Activated CD4-positive, alpha-beta T cell treated with anti-CD3 and anti-CD28 coated beads for 1 hour (primary cell): ENCODE data around the gene RSU1.

Source experiments
- DNase-seq: peaks from one replicate; pipeline ENCODE4 v3.0.0-alpha.2; 2020

Gene RSU1

DNA sequence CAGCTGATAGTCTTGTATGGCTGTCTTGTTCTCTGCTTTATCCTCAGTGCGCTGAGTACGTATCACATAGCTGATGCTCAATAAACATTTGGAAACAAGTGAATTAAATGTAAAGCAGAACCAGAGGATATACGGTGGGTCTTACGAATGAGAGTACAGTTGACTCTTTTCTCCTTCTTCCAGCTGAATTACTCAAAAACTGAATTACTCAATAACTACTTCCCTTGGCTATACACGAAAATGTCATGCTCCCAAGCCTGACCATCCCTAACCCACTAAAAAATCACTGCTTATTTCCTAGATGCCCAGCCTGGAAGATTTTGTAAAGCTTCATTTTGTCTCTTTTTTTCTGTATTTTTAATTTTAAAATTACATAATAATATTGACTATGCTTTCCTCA lies 3.2 kb upstream of the RSU1 start:
- no peak for DNase-seq

DNA sequence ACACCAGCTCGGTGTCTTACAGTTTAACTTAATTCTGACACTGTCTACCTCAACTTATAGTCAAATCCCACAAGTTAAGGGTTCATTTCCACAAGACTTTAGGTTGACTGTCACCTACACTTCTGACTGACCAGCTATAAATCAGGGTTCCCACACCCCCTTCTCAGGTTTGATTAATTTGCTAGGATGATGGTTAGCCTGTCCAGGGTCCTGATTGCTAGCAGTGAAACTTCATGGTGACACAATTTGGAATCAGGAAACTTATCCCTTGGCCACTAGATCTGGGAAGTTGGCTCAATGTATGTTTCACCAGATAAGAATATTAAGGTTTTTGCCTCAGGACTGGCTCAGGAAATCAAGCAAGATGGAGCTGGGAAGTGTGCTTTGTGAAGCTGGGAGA lies 2.8 kb upstream of the RSU1 start:
- DNase-seq, result no peak

- DNase-seq, result no peak
Measured at GRCh38 chr10:16819436-16819835, 2.2 kb upstream of the RSU1 start.

GRCh38 chr10:16819026-16819425 lies 1.8 kb upstream of the RSU1 start:
- DNase-seq, result no peak

- no peak for DNase-seq
Measured at GRCh38 chr10:16816830-16817124, 447 bp downstream of the RSU1 start.

DNA sequence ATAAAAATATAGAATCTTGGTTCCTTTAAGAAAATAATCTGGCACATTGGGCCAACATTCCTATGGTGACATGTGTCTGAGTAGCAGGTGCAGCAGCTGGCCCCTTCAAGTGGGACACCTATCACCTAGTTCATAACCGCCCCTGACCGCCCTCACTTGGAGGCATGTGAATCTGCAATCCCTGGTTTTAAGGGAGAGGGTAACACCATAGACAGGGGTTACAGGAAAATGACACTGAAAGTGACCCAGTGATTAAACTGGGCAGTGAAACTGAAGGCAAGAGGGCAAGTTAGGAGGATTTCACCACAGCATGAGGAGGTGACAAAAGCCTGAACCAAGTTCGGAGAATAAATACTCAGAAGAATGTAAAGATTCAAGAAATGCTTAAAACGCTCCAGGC lies 1.1 kb downstream of the RSU1 start:
- no peak for DNase-seq

GRCh38 chr10:16814012-16814411 lies 3.2 kb downstream of the RSU1 start:
- DNase-seq, result no peak

- no peak for DNase-seq
Measured at GRCh38 chr10:16812676-16813075, 4.5 kb downstream of the RSU1 start.

- no peak for DNase-seq
Measured at GRCh38 chr10:16811765-16812164, 5.5 kb downstream of the RSU1 start.

GRCh38 chr10:16811292-16811691 lies 5.9 kb downstream of the RSU1 start:
- DNase-seq, result no peak

DNA sequence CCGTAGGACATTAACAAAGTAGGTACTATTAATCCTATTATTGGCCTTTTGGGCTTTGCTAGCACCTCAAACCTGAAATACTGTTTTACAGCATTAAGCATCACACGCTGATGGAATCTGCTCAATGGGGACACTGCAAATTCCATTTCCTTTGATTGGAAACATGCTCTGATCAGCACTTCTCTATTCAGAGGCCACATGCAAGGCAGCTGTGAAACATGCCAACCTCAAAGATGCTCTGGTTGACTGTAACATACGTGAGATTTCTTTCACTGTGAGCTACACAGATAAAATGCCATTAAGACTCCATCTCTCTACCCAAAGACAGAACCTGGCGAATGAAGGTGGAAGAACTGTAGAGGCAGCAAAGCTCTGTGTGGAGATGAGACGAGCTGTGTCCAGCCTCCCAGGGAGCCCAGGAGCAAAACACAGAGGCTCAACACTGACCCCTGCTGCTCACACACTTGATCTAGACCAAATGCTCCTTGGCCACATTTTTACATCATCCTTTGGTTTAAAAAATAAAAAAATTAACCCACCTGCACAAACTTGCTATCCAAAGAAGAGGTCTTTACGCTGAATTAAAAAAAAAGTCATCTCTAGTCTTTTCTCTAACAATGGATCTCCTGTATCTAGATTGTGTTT lies 8.0 kb downstream of the RSU1 start:
- peak; percentile 25 for DNase-seq

GRCh38 chr10:16804123-16804522 lies 13.1 kb downstream of the RSU1 start:
- DNase-seq, result no peak

DNA sequence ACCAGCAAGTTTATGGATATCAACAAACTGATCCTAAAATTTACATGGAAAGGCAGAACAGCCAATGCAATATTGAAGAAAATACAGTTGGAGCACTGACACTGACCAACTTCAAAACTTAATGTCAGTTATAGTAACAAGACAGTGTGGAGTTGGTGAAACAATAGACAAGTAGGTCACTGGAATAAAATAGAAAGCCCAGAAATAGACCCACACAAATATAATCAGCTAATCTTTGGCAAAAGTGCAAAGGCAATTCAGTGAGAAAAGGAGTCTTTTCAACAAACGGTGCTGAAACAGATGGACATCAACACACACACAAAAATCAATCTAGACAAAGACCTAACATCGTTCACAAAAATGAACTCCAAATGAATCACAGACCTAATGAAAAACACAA lies 13.8 kb downstream of the RSU1 start:
- DNase-seq, result no peak

DNA sequence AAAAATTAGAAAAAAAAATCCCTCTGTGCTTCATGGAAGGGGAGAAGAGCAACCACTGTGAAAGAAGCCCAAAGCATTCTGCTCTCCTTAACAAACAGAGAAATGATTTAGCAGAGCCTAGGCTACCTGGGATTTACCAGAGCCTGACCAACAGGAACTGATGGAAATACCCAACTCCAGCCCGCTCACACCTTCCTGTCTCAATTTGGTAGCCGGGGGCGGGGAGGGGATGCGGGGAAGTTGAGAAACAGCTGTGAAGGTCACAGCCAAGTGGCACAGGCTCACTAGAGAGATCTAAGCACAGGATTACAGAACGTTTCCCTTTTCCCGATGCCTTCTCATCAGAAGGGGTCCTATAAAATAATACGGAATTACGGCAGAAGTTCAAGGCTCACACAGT lies 17.6 kb downstream of the RSU1 start:
- no peak for DNase-seq

DNA sequence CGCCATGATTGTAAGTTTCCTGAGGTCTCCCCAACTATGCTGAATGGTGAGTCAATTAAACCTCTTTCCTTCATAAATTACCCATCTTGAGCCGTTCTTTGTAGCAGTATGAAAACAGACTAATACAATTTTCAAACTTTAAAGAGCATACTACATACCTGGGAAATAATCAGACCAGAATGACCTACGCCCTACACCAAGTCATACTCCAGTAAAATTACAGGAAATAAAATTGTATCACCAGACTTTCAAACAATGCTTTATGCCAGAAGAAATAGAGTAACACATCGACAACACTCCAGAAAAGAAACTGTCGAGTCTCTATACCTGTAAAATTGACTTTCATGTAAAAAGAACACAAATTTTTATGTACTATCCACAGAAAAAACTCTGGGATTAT lies 18.7 kb downstream of the RSU1 start:
- DNase-seq, result no peak

DNA sequence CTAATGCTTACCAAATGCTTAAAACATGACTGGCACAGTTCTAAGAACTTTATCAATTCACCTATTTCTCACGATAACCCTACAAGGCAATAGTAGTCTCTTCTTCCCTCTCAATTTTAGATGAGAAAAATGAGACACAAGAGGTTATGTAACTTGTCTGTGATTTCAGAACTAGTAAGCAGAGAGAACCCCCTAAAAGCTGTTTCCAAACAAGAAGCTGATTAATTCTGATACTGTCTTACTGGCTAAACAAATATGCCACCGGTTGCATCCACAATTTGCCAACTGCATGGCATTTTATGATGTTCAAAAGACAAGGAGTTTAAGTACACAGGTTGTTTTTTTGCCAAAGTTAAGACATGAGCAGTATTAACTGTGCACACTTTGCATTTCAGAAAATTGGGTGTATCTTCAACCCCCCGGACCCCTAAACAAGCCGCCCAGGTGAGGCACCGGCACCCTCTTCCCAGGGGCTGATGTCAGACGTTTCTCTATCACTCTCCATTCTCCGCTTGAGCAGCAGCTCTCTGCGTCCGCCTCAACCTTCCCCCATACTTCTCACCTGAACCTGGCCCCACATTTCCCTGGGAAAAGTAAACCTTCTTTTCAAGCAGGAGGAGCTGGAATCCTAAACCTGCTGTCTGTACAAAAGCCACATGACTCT lies 21.7 kb downstream of the RSU1 start:
- DNase-seq, result no peak

DNA sequence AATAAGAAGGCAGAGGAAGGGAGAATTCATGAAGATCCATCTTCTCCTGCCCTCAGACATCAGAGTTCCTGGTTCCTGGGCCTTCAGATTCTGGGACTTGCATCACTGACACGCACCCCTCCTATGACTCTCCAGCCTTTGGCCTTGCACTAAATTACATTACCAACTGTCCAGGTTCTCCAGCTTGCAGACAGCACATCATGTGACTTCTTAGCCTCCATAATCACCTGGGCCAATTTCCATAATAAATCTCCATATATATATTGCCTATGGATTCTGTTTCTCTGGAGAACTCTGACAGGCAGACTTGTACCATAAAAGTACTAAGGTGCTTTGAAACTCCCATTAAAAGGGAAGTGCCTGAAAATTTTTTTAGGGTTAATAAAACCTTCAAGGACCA lies 23.2 kb downstream of the RSU1 start:
- DNase-seq, result no peak

DNA sequence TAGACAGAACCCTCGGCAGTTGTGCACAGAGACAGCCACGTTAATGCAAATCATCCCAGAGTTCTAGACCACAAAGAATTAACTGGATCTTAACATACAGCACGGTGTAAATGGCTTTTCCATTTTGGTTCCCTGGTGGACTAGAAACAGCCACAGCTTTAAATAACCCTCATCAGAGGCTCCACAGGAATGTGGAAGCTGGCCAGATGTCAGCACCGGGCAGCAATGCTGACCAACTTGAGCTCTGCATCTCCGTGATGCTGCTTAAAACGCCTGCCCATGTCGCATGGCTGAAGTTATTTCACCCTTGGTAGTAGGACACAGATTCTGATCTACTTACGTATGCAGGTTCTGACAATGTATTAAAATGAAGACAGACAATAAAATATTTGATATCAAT lies 24.5 kb downstream of the RSU1 start:
- no peak for DNase-seq

- DNase-seq, result no peak
Measured at GRCh38 chr10:16789765-16790164, 27.5 kb downstream of the RSU1 start.

GRCh38 chr10:16789261-16789660 lies 28.0 kb downstream of the RSU1 start:
- DNase-seq, result no peak

DNA sequence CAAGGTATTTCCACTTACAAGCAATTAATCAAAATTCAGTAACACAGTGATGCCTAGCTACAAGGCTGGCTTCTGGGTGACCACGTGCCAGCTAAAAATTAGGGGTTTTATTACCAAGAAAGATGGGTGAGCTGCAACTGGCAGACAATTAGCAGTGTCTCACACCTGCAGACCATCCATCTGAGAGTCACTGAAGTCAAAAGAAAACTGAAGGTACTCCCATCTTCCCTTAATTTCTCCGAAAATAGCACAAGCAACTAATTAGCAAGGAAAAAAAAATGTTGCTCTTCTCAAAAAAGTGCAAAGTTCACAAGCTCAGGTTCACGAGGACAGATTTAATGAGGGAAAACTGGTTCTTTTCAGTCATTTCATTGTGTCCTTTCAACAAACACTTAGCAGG lies 28.4 kb downstream of the RSU1 start:
- no peak for DNase-seq

GRCh38 chr10:16788125-16788524 lies 29.1 kb downstream of the RSU1 start:
- DNase-seq, result no peak

GRCh38 chr10:16787361-16787791 lies 29.8 kb downstream of the RSU1 start:
- peak; percentile 33 for DNase-seq

DNA sequence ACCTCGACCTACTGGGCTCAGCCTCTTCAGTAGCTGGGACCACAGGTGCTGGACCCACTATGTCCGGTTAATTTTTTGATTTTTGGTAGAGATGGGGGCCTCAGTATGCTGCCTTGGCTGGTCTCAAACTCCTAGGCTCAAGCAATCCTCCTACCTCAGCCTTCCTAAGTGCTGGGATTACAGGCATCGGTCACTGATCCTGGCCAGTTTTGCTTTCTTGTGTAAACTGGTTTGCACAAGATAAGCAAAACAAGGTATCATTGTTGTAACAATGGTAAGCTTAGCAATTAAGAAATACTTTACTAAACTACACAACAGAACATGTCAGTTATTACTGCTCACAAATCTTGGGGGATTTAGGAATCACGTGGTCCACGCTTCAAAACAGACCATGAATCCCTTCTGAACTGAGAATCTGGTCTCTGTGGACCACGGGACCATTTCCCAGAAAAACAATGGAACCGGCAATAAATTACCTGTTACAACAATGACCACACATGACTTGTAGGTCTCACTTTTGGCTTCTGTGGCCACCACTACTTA lies 36.8 kb downstream of the RSU1 start:
- DNase-seq, result no peak

- DNase-seq, result no peak
Measured at GRCh38 chr10:16779384-16779915, 37.8 kb downstream of the RSU1 start.
